Right lobe of liver (tissue), 4 donors: ENCODE results near the gene BLM.
"Not testable (repeated sequence)": the region's sequence is repeated elsewhere in the genome, so short reads cannot be mapped to it uniquely, and the experiment has no call there.

Experiments
- POLR2A ChIP-seq: fragments of 450-650 bp; IDR thresholded peaks from one replicate; pipeline ENCODE4 v1.6.1; 2017; ENCODE audit warnings: antibody characterized with exemption, mild to moderate bottlenecking
- TF ChIP-seq, protein P1 (sequence below), 4 donors: fragments of 200-600 bp in 3 of 4; fragments of 450-650 bp in 1 of 4; IDR thresholded peaks; one replicate each; pipeline versions ENCODE4 v1.5.1 to v1.8.0; 2016 to 2022; ENCODE audit warnings: antibody characterized with exemption in 4 of 4, mild to moderate bottlenecking in 2 of 4
- donor health status: DM: no; HTN: no; CAD: no.
- donor health status: DM: no; HTN: no; CAD: no.
- donor health status: DM: no; HTN: yes; CAD: no.

DNA sequence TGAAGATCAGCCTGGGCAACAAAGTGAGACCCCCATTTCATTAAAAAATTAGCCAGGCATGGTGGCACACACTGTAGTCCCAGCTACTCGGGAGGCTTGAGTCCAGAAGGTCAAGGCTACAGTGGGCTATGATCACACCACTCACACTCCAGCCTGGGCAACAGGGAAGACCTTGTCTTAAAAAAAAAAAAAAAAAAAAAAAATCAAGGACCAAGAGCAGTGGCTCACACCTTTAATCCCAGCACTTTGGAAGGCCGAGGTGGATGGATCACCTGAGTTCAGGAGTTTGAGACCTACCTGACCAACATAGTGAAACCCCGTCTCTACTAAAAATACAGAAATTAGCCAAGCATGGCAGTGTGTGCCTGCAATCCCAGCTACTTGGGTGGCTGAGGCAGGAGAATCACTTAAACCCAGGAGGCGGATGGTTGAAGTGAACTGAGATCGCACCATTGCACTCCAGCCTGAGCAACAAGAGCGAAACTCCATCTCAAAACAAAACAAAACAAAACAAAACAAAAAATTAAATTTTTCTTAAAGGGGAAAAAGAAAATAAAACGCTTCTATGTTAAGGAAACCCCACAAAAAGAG is 49.3 kb upstream of the BLM start:
- TF ChIP-seq, protein P1, sequence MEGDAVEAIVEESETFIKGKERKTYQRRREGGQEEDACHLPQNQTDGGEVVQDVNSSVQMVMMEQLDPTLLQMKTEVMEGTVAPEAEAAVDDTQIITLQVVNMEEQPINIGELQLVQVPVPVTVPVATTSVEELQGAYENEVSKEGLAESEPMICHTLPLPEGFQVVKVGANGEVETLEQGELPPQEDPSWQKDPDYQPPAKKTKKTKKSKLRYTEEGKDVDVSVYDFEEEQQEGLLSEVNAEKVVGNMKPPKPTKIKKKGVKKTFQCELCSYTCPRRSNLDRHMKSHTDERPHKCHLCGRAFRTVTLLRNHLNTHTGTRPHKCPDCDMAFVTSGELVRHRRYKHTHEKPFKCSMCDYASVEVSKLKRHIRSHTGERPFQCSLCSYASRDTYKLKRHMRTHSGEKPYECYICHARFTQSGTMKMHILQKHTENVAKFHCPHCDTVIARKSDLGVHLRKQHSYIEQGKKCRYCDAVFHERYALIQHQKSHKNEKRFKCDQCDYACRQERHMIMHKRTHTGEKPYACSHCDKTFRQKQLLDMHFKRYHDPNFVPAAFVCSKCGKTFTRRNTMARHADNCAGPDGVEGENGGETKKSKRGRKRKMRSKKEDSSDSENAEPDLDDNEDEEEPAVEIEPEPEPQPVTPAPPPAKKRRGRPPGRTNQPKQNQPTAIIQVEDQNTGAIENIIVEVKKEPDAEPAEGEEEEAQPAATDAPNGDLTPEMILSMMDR (IDR thresholded peaks at IDR 0.05): not testable (repeated sequence)
- TF ChIP-seq POLR2A: not testable (repeated sequence)
